Urinary bladder (tissue), 4 donors: ENCODE measurements around the gene PEX26. TPM values are rescaled to one million over a fixed set of nuclear protein-coding genes. Genes with fewer than 3 reads are reported as not detected.
"Not testable (repeated sequence)": the region's sequence is repeated elsewhere in the genome, so short reads cannot be mapped to it uniquely, and the experiment has no call there.

Experiments
- DNase-seq: peaks from one replicate; pipeline ENCODE4 v3.0.0-alpha.2; 2015; ENCODE audit errors: extremely low spot score
- H3K27ac ChIP-seq: one replicate; pipeline ENCODE4 v1.5.1; 2013; ENCODE audit warnings: low read depth, mild to moderate bottlenecking, moderate library complexity
- H3K36me3 ChIP-seq: one replicate; pipeline ENCODE4 v1.6.1; 2013; ENCODE audit warnings: mild to moderate bottlenecking, moderate library complexity; ENCODE audit not compliant: insufficient read depth
- H3K4me1 ChIP-seq: one replicate; pipeline ENCODE4 v1.6.1; 2013; ENCODE audit warnings: mild to moderate bottlenecking, moderate library complexity; ENCODE audit not compliant: insufficient read depth
- H3K4me3 ChIP-seq: one replicate; pipeline ENCODE4 v1.5.1; 2013; ENCODE audit warnings: low read depth, low read length
- WGBS: extraction: QIAGEN DNeasy Blood & Tissue Kit; methylation state at CpG from one replicate; pipeline ENCODE4 v1.1.7; 2013; 5-methylcytosine and 5-hydroxymethylcytosine counted together
- polyA plus RNA-seq: library from polyadenylated mRNA; stranded (reverse); fragments of 200-250 nt; gene quantifications from one replicate; pipeline ENCODE4 v1.2.3, GENCODE V29; 2013
- total RNA-seq: library from RNA; depleted of rRNA; stranded (reverse); fragments of >200 nt; gene quantifications from one replicate; pipeline ENCODE4 v1.2.3, GENCODE V29; 2014
- donor health status: healthy with polysubstance abuse.
- donor health status: healthy.

PEX26 gene
- total and polyA plus RNA-seq, 2 donors: 11.9 to 17.5 TPM

DNA sequence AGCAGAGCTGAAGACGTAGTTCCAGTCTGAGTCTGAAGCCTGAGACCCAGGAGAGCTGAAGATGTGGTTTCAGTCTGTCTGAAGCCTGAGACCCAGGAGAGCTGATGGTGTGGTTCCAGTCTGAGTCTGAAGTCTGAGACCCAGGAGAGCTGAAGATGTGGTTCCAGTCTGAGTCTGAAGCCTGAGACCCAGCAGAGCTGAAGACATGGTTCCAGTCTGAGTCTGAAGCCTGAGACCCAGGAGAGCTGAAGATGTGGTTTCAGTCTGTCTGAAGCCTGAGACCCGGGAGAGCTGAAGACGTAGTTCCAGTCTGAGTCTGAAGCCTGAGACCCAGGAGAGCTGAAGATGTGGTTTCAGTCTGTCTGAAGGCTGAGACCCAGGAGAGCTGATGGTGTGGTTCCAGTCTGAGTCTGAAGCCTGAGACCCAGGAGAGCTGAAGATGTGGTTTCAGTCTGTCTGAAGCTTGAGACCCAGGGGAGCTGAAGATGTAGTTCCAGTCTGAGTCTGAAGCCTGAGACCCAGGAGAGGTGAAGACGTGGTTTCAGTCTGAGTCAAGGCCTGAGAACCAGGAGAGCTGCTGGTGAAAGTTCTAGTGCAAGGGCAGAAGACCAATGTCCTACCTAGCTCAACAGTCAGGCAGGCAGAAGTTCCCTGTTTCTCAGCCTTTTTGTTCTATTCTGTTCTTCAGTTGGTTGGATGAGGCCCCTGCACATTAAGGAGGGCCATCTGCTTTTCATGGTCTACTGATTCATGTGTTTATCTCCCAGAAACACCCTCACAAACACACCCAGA lies 29.0 kb downstream of the PEX26 start:
- not testable (repeated sequence) for H3K4me1 ChIP-seq, DNase-seq, H3K4me3 ChIP-seq, H3K27ac ChIP-seq, H3K36me3 ChIP-seq
- 62% methylated on average over 4 of the region's 4 CpGs for WGBS

GRCh38 chr22:18108187-18108586 lies 30.4 kb downstream of the PEX26 start:
- Histone ChIP-seq H3K27ac (no peak overlapping the region), H3K4me3 (no peak overlapping the region), H3K36me3 (no peaks in the 10 kb centered on the region), H3K4me1 (no peaks in the 10 kb centered on the region)
- WGBS: 90% methylated on average over 3 of the region's 3 CpGs
- no peak for DNase-seq

GRCh38 chr22:18109410-18110193 lies 31.8 kb downstream of the PEX26 start:
- DNase-seq: no peak
- H3K4me1 ChIP-seq: no peaks in the 10 kb centered on the region
- H3K36me3 ChIP-seq: no peaks in the 10 kb centered on the region
- no peak overlapping the region for H3K4me3 ChIP-seq
- H3K27ac ChIP-seq: no peak overlapping the region
- 57% methylated on average over 14 of the region's 14 CpGs for WGBS

GRCh38 chr22:18110194-18110953 lies 32.6 kb downstream of the PEX26 start, which contains the start of gene TUBA8:
Gene TUBA8 (plus strand): TSS chr22:18110809. CDS start chr22:18110866, 57 bp downstream.
- Histone ChIP-seq H3K36me3 (no peaks in the 10 kb centered on the region), H3K4me1 (no peaks in the 10 kb centered on the region), H3K4me3 (peak within 1 kb of the TSS; percentile 43), H3K27ac (no peak within 1 kb of the TSS)
- no peak for DNase-seq
- 1% methylated on average over 72 of the region's 72 CpGs for WGBS

GRCh38 chr22:18110954-18111758 lies 33.4 kb downstream of the PEX26 start:
- H3K4me3 ChIP-seq: peak overlapping the region; percentile 43
- H3K36me3 ChIP-seq: no peaks in the 10 kb centered on the region
- no peaks in the 10 kb centered on the region for H3K4me1 ChIP-seq
- 21% methylated on average over 39 of the region's 39 CpGs for WGBS
- no peak for DNase-seq
- H3K27ac ChIP-seq: no peak overlapping the region

GRCh38 chr22:18111759-18112330 lies 34.1 kb downstream of the PEX26 start:
- Histone ChIP-seq H3K36me3 (no peaks in the 10 kb centered on the region), H3K4me3 (no peak overlapping the region), H3K27ac (no peak overlapping the region), H3K4me1 (no peaks in the 10 kb centered on the region)
- 68% methylated on average over 12 of the region's 12 CpGs for WGBS
- DNase-seq: no peak

DNA sequence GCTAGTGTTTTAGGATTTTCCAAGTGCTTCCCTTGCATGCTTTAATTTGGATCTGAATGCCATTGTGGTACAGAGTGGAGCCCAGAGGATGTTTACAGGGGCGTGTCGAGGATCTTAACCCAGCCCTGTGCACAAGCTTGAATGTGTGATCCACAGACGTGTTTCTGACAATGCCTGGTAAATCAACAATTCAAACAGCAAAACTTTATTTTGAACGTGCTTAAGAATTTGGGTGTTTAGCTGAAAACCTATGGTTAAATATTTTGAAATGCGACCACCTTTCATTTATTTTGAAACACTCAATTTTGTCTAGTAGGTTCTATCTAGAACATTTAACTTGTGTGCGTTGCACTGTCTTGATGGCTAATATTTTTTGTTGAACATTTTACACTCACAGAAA lies 34.6 kb downstream of the PEX26 start:
- no peak overlapping the region for H3K4me3 ChIP-seq
- H3K36me3 ChIP-seq: no peaks in the 10 kb centered on the region
- no peaks in the 10 kb centered on the region for H3K4me1 ChIP-seq
- 81% methylated on average over 6 of the region's 6 CpGs for WGBS
- DNase-seq: no peak
- H3K27ac ChIP-seq: no peak overlapping the region

GRCh38 chr22:18113680-18114394 lies 36.0 kb downstream of the PEX26 start:
- no peak for DNase-seq
- no peaks in the 10 kb centered on the region for H3K36me3 ChIP-seq
- H3K27ac ChIP-seq: no peak overlapping the region
- no peaks in the 10 kb centered on the region for H3K4me1 ChIP-seq
- no peak overlapping the region for H3K4me3 ChIP-seq
- WGBS: 83% methylated on average over 11 of the region's 11 CpGs

- DNase-seq: no peak
- no peak overlapping the region for H3K27ac ChIP-seq
- no peak overlapping the region for H3K4me3 ChIP-seq
- no peaks in the 10 kb centered on the region for H3K36me3 ChIP-seq
- 59% methylated on average over 4 of the region's 4 CpGs for WGBS
- H3K4me1 ChIP-seq: no peaks in the 10 kb centered on the region
Measured at GRCh38 chr22:18114495-18114894, 36.7 kb downstream of the PEX26 start.

GRCh38 chr22:18114976-18115652 lies 37.3 kb downstream of the PEX26 start:
- 94% methylated on average over 15 of the region's 15 CpGs for WGBS
- no peak for DNase-seq
- H3K36me3 ChIP-seq: no peaks in the 10 kb centered on the region
- H3K27ac ChIP-seq: no peak overlapping the region
- no peak overlapping the region for H3K4me3 ChIP-seq
- no peaks in the 10 kb centered on the region for H3K4me1 ChIP-seq

GRCh38 chr22:18115906-18116371 lies 38.1 kb downstream of the PEX26 start:
- Histone ChIP-seq H3K36me3 (no peaks in the 10 kb centered on the region), H3K4me1 (no peaks in the 10 kb centered on the region), H3K4me3 (no peak overlapping the region), H3K27ac (no peak overlapping the region)
- WGBS: 79% methylated on average over 8 of the region's 8 CpGs
- DNase-seq: no peak

DNA sequence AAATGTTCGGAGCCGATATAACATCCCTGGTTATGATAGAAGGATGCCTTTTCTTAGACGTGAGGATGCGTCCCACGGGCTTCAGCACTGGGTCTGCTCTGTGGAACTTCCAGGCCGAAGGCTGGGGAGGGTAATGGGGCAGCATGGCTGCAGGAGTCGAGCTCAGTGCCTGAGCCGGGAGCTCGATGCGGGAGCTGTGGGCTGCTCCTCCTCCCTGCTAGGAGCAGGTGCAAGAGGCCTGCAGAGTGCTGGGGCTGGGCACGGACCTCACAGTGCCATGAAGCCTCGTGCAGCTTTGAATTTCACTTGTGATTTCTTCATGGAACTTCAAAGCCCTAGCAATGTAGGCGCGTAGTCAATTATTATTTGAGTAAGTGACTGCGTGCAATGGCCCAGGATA lies 38.8 kb downstream of the PEX26 start:
- Histone ChIP-seq H3K27ac (no peak overlapping the region), H3K36me3 (no peaks in the 10 kb centered on the region), H3K4me1 (no peaks in the 10 kb centered on the region), H3K4me3 (no peak overlapping the region)
- no peak for DNase-seq
- WGBS: 92% methylated on average over 15 of the region's 15 CpGs
